Measurements from ENCODE around the gene GM2A. TPM values are rescaled to one million over a fixed set of nuclear protein-coding genes. Genes with fewer than 3 reads are reported as not detected.

Gene GM2A
- total and polyA plus RNA-seq, 3 experiments from 2014 or later: 4.7 to 14.9 (median 12.7) TPM

- no peaks in the 10 kb centered on the region for H3K4me1 ChIP-seq (ENCODE audit: insufficient read depth, low read length)
- Mint-ChIP-seq H3K36me3 (peaks cover 9 to 51% (median 25%) of the 10 kb centered on the region in 3 donors), H3K4me1 (peaks cover 0 to 2% (median under 1%) of the 10 kb centered on the region in 3 donors), H3K9me3 (no peaks in the 10 kb centered on the region), H3K27me3 (no peaks in the 10 kb centered on the region), H3K4me3 (no peak overlapping the region), H3K27ac (no peak overlapping the region)
- peaks cover 8% of the 10 kb centered on the region for H3K36me3 ChIP-seq (ENCODE audit: insufficient read depth, low read length)
- H3K27ac ChIP-seq (ENCODE audit: low read depth, low read length): no peak overlapping the region
- no peaks in the 10 kb centered on the region for H3K27me3 ChIP-seq (ENCODE audit: insufficient read depth, low read length, poor library complexity, severe bottlenecking)
- no peak for DNase-seq
- no peak overlapping the region for H3K4me3 ChIP-seq (ENCODE audit: low read length)
- CTCF ChIA-PET: no interaction called here
- POLR2A ChIA-PET: no interaction called here
- no peaks in the 10 kb centered on the region for H3K9me3 ChIP-seq (ENCODE audit: low read length)
These were observed 9.5 kb downstream of the GM2A start for GRCh38 chr5:151262532-151262931.

- H3K27me3 Mint-ChIP-seq: no peaks in the 10 kb centered on the region
- no peak overlapping the region for H3K4me3 ChIP-seq (ENCODE audit: low read length)
- ChIA-PET POLR2A (no interaction called here), CTCF (no interaction called here)
- peaks cover 15 to 61% (median 32%) of the 10 kb centered on the region in 3 donors for H3K36me3 Mint-ChIP-seq
- H3K4me1 ChIP-seq (ENCODE audit: insufficient read depth, low read length): no peaks in the 10 kb centered on the region
- no peaks in the 10 kb centered on the region for H3K27me3 ChIP-seq (ENCODE audit: insufficient read depth, low read length, poor library complexity, severe bottlenecking)
- H3K4me3 Mint-ChIP-seq: no peak overlapping the region
- DNase-seq: no peak
- H3K4me1 Mint-ChIP-seq: peaks cover 0 to 2% (median 0%) of the 10 kb centered on the region in 3 donors
- H3K9me3 ChIP-seq (ENCODE audit: low read length): no peaks in the 10 kb centered on the region
- peaks cover 8% of the 10 kb centered on the region for H3K36me3 ChIP-seq (ENCODE audit: insufficient read depth, low read length)
- no peak overlapping the region for H3K27ac ChIP-seq (ENCODE audit: low read depth, low read length)
- H3K27ac Mint-ChIP-seq: peak overlapping the region in 1 of 8 donors; percentile 48
- H3K9me3 Mint-ChIP-seq: no peaks in the 10 kb centered on the region
These were observed 11.1 kb downstream of the GM2A start for GRCh38 chr5:151264113-151264512.

- ChIA-PET POLR2A (no interaction called here), CTCF (interaction anchor here (1.0 kb wide), 1 partner anchor 153 kb away, joined by 3 read pairs; no protein-coding TSS in a partner anchor)
- Mint-ChIP-seq H3K4me3 (no peak overlapping the region), H3K9me3 (no peaks in the 10 kb centered on the region), H3K27me3 (no peaks in the 10 kb centered on the region), H3K4me1 (peaks cover 0 to 2% (median 0%) of the 10 kb centered on the region in 3 donors), H3K36me3 (peaks cover 15 to 47% (median 30%) of the 10 kb centered on the region in 3 donors), H3K27ac (no peak overlapping the region)
- H3K27ac ChIP-seq (ENCODE audit: low read depth, low read length): no peak overlapping the region
- H3K4me1 ChIP-seq (ENCODE audit: insufficient read depth, low read length): no peaks in the 10 kb centered on the region
- H3K9me3 ChIP-seq (ENCODE audit: low read length): no peaks in the 10 kb centered on the region
- H3K27me3 ChIP-seq (ENCODE audit: insufficient read depth, low read length, poor library complexity, severe bottlenecking): no peaks in the 10 kb centered on the region
- no peak overlapping the region for H3K4me3 ChIP-seq (ENCODE audit: low read length)
- H3K36me3 ChIP-seq (ENCODE audit: insufficient read depth, low read length): peaks cover 8% of the 10 kb centered on the region
- DNase-seq: no peak
These were observed 14.7 kb downstream of the GM2A start for GRCh38 chr5:151267491-151268260.

- POLR2A ChIA-PET: no interaction called here
- H3K4me3 Mint-ChIP-seq: no peak overlapping the region
These were observed 17.6 kb downstream of the GM2A start for GRCh38 chr5:151270599-151270998.

GRCh38 chr5:151271336-151271735, 18.4 kb downstream of the GM2A start:
- no peak overlapping the region for H3K27ac ChIP-seq (ENCODE audit: low read depth, low read length)
- POLR2A ChIA-PET: no interaction called here
- no peaks in the 10 kb centered on the region for H3K9me3 Mint-ChIP-seq
- H3K4me3 ChIP-seq (ENCODE audit: low read length): no peak overlapping the region
- no peaks in the 10 kb centered on the region for H3K9me3 ChIP-seq (ENCODE audit: low read length)
- no peak overlapping the region for H3K4me3 Mint-ChIP-seq
- CTCF ChIA-PET: no interaction called here
- H3K36me3 Mint-ChIP-seq: peaks cover 15 to 30% (median 17%) of the 10 kb centered on the region in 3 donors
- no peaks in the 10 kb centered on the region for H3K4me1 Mint-ChIP-seq
- no peak overlapping the region for H3K27ac Mint-ChIP-seq
- H3K27me3 ChIP-seq (ENCODE audit: insufficient read depth, low read length, poor library complexity, severe bottlenecking): no peaks in the 10 kb centered on the region
- peaks cover 0 to 2% of the 10 kb centered on the region in 2 donors for H3K27me3 Mint-ChIP-seq
- H3K4me1 ChIP-seq (ENCODE audit: insufficient read depth, low read length): no peaks in the 10 kb centered on the region
- no peak for DNase-seq
- peaks cover 8% of the 10 kb centered on the region for H3K36me3 ChIP-seq (ENCODE audit: insufficient read depth, low read length)

More at GRCh38 chr5:151270599-151270998, 17.6 kb downstream of the GM2A start:
- Histone ChIP-seq H3K36me3 (ENCODE audit: insufficient read depth, low read length) (peaks cover 8% of the 10 kb centered on the region), H3K4me1 (ENCODE audit: insufficient read depth, low read length) (no peaks in the 10 kb centered on the region), H3K27me3 (ENCODE audit: insufficient read depth, low read length, poor library complexity, severe bottlenecking) (no peaks in the 10 kb centered on the region), H3K27ac (ENCODE audit: low read depth, low read length) (no peak overlapping the region), H3K4me3 (ENCODE audit: low read length) (no peak overlapping the region), H3K9me3 (ENCODE audit: low read length) (no peaks in the 10 kb centered on the region)
- H3K27me3 Mint-ChIP-seq: peaks cover 0 to 2% of the 10 kb centered on the region in 2 donors
- CTCF ChIA-PET: no interaction called here
- peaks cover 15 to 32% (median 17%) of the 10 kb centered on the region in 3 donors for H3K36me3 Mint-ChIP-seq
- H3K9me3 Mint-ChIP-seq: no peaks in the 10 kb centered on the region
- DNase-seq: no peak
- no peak overlapping the region for H3K27ac Mint-ChIP-seq
- no peaks in the 10 kb centered on the region for H3K4me1 Mint-ChIP-seq

GRCh38 chr5:151274666-151275065, 21.7 kb downstream of the GM2A start:
- no peak for DNase-seq
- H3K4me3 ChIP-seq (ENCODE audit: low read length): no peak overlapping the region
- no peaks in the 10 kb centered on the region for H3K9me3 ChIP-seq (ENCODE audit: low read length)
- H3K36me3 Mint-ChIP-seq: no peaks in the 10 kb centered on the region
- H3K9me3 Mint-ChIP-seq: no peaks in the 10 kb centered on the region
- H3K4me1 ChIP-seq (ENCODE audit: insufficient read depth, low read length): no peaks in the 10 kb centered on the region
- H3K36me3 ChIP-seq (ENCODE audit: insufficient read depth, low read length): no peaks in the 10 kb centered on the region
- H3K4me1 Mint-ChIP-seq: no peaks in the 10 kb centered on the region
- H3K27me3 ChIP-seq (ENCODE audit: insufficient read depth, low read length, poor library complexity, severe bottlenecking): no peaks in the 10 kb centered on the region
- no peak overlapping the region for H3K4me3 Mint-ChIP-seq
- CTCF ChIA-PET: no interaction called here
- no peak overlapping the region for H3K27ac ChIP-seq (ENCODE audit: low read depth, low read length)
- no peak overlapping the region for H3K27ac Mint-ChIP-seq
- H3K27me3 Mint-ChIP-seq: peaks cover 0 to 2% of the 10 kb centered on the region in 2 donors
- POLR2A ChIA-PET: no interaction called here

GRCh38 chr5:151275803-151276202, 22.8 kb downstream of the GM2A start:
- H3K4me1 ChIP-seq (ENCODE audit: insufficient read depth, low read length): no peaks in the 10 kb centered on the region
- H3K4me1 Mint-ChIP-seq: no peaks in the 10 kb centered on the region
- DNase-seq: no peak
- peak overlapping the region in 1 of 8 donors; percentile 9 for H3K27ac Mint-ChIP-seq
- POLR2A ChIA-PET: no interaction called here
- no peaks in the 10 kb centered on the region for H3K36me3 ChIP-seq (ENCODE audit: insufficient read depth, low read length)
- no peak overlapping the region for H3K4me3 ChIP-seq (ENCODE audit: low read length)
- H3K27me3 Mint-ChIP-seq: peaks cover 2 to 4% of the 10 kb centered on the region in 2 donors
- no peaks in the 10 kb centered on the region for H3K27me3 ChIP-seq (ENCODE audit: insufficient read depth, low read length, poor library complexity, severe bottlenecking)
- no peaks in the 10 kb centered on the region for H3K9me3 Mint-ChIP-seq
- H3K36me3 Mint-ChIP-seq: no peaks in the 10 kb centered on the region
- no peaks in the 10 kb centered on the region for H3K9me3 ChIP-seq (ENCODE audit: low read length)
- CTCF ChIA-PET: no interaction called here
- H3K4me3 Mint-ChIP-seq: no peak overlapping the region
- H3K27ac ChIP-seq (ENCODE audit: low read depth, low read length): no peak overlapping the region

- no peak overlapping the region for H3K27ac Mint-ChIP-seq
- Histone ChIP-seq H3K36me3 (ENCODE audit: insufficient read depth, low read length) (no peaks in the 10 kb centered on the region), H3K4me3 (ENCODE audit: low read length) (no peak overlapping the region), H3K9me3 (ENCODE audit: low read length) (no peaks in the 10 kb centered on the region), H3K4me1 (ENCODE audit: insufficient read depth, low read length) (no peaks in the 10 kb centered on the region), H3K27ac (ENCODE audit: low read depth, low read length) (no peak overlapping the region), H3K27me3 (ENCODE audit: insufficient read depth, low read length, poor library complexity, severe bottlenecking) (no peaks in the 10 kb centered on the region)
- ChIA-PET POLR2A (no interaction called here), CTCF (no interaction called here)
- H3K4me3 Mint-ChIP-seq: no peak overlapping the region
- peaks cover 8 to 11% of the 10 kb centered on the region in 2 donors for H3K27me3 Mint-ChIP-seq
- H3K9me3 Mint-ChIP-seq: no peaks in the 10 kb centered on the region
- H3K4me1 Mint-ChIP-seq: no peaks in the 10 kb centered on the region
- H3K36me3 Mint-ChIP-seq: no peaks in the 10 kb centered on the region
- DNase-seq: no peak
These were observed 25.9 kb downstream of the GM2A start for GRCh38 chr5:151278845-151279244.
